ENCODE data around the gene ZBED4.

DNA sequence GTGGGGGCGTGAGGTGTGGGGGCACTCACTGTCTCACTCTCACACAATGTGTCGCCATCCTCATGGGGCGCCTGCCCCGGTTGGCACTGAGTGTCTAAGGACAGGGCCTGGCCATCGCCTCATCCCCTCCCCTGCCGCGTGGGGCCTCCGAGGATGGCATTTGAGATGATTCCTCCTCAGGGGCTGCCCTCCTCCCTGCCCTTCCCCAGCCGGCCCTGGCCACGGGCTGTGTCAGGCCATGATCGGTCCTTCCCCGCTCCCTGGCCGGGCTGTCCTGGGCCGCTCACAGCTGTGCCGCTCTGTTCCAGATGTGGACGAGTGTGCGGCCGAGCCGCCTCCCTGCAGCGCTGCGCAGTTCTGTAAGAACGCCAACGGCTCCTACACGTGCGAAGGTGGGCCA, 69.3 kb downstream of the ZBED4 start:
- TF ChIP-seq YY1 (IDR thresholded peaks at IDR 0.05; ENCODE audit: insufficient read depth, insufficient read length) (no peak), SUZ12 (IDR thresholded peaks at IDR 0.05; ENCODE audit: extremely low read depth, insufficient read depth, insufficient read length) (no peak), ZNF274 (IDR thresholded peaks at IDR 0.05; ENCODE audit: low read depth, low read length) (no peak)
